Tibial artery (tissue), 4 donors: Measurements from ENCODE around the gene CNGB1.

ENCODE experiments used
- DNase-seq, 2 donors: peaks; one replicate each; pipeline ENCODE4 v3.0.0-alpha.2; 2019
- H3K27ac ChIP-seq, 2 donors: fragments of 200-600 bp; sonication (generic) in 1 of 2; 1 replicate in 1 of 2; 2 replicates in 1 of 2; pipeline ENCODE4 v1.5.1; 2018 to 2019; ENCODE audit warnings: mild to moderate bottlenecking in 1 of 2
- H3K27me3 ChIP-seq, 2 donors: fragments of 200-600 bp; sonication (generic) in 1 of 2; one replicate each; pipeline versions ENCODE4 v1.5.1 to v1.6.0; 2016 to 2019
- H3K36me3 ChIP-seq, 3 donors: fragments of 200-600 bp; sonication (generic) in 2 of 3; one replicate each; pipeline ENCODE4 v1.5.1; 2016 to 2019; ENCODE audit warnings: mild to moderate bottlenecking in 2 of 3
- H3K4me1 ChIP-seq, 4 donors: fragments of 200-600 bp; sonication (generic) in 2 of 4; 1 replicate in 3 of 4; 2 replicates in 1 of 4; pipeline ENCODE4 v1.5.1; 2016 to 2019
- H3K4me3 ChIP-seq, 2 donors: fragments of 200-600 bp; sonication (generic) in 1 of 2; 1 replicate in 1 of 2; 2 replicates in 1 of 2; pipeline ENCODE4 v1.5.1; 2018 to 2019; ENCODE audit warnings: mild to moderate bottlenecking in 2 of 2
- H3K9me3 ChIP-seq, 3 donors: fragments of 200-600 bp; sonication (generic) in 1 of 3; one replicate each; pipeline ENCODE4 v1.5.1; 2016 to 2019
- intact Hi-C: fragments of 100-400 bp; cut with DNase I; formaldehyde crosslinking; loops from one replicate; pipeline ENCODE4 v1.15.0; 2023; ENCODE audit warnings: low total_unique reads
- TF ChIP-seq, protein P1 (sequence below), 2 experiments: fragments of 200-600 bp in 1 of 2; fragments of 450-650 bp in 1 of 2; IDR thresholded peaks; one replicate each; pipeline ENCODE4 v1.5.1; 2017 to 2019; ENCODE audit warnings: antibody characterized with exemption in 2 of 2, mild to moderate bottlenecking in 1 of 2, moderate library complexity in 1 of 2

The CNGB1 gene

DNA sequence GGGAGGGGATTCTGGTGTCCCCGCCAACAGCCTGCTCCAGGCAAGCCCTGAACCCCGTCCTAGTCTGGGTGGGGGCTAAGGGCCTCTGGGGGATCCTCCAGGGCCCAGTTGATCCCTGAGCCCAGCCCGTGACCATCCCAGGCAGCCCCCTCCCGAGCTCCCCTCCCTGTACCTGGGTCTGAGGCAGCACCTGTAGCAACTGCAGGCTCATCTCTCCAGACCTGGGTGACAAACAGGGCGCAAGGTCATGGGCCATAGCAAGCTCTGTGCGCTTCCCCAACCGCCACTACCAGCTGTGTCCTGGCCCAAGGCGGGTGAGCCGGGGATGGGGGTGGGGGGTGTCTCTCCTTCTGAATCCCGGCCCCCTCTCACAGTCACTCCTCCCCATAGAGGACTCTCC is 10.6 kb downstream of the CNGB1 start:
- H3K27ac ChIP-seq = no peak overlapping the region
- H3K4me1 ChIP-seq = no peaks in the 10 kb centered on the region
- TF ChIP-seq, protein P1, sequence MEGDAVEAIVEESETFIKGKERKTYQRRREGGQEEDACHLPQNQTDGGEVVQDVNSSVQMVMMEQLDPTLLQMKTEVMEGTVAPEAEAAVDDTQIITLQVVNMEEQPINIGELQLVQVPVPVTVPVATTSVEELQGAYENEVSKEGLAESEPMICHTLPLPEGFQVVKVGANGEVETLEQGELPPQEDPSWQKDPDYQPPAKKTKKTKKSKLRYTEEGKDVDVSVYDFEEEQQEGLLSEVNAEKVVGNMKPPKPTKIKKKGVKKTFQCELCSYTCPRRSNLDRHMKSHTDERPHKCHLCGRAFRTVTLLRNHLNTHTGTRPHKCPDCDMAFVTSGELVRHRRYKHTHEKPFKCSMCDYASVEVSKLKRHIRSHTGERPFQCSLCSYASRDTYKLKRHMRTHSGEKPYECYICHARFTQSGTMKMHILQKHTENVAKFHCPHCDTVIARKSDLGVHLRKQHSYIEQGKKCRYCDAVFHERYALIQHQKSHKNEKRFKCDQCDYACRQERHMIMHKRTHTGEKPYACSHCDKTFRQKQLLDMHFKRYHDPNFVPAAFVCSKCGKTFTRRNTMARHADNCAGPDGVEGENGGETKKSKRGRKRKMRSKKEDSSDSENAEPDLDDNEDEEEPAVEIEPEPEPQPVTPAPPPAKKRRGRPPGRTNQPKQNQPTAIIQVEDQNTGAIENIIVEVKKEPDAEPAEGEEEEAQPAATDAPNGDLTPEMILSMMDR (IDR thresholded peaks at IDR 0.05) = no peak
- H3K27me3 ChIP-seq = peaks cover 0 to 23% of the 10 kb centered on the region in 2 donors
- H3K36me3 ChIP-seq = no peaks in the 10 kb centered on the region
- no peak for DNase-seq
- H3K4me3 ChIP-seq = no peak overlapping the region
- H3K9me3 ChIP-seq = no peaks in the 10 kb centered on the region
- intact Hi-C loops = no loop called here

DNA sequence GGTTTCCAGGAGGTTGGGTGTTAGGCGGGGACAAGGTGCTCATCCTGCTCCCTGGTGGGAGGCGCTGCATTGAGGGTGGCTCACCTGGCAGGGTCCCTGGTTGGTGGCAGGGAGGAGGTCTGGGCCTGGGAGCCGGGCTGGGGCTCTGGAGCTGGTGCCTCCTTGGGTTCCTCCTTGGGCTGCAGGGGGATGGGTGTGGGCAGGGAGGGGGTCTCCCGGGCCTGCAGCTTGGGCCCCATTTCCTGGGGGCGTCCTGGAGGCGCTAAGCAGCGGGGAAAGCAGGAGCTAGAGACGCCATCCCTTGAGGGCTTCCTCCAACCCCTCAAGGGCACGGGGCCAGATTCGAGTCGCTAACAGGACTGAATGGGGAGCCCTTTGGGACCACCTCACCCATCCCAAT is 11.1 kb downstream of the CNGB1 start:
- Histone ChIP-seq H3K27ac (no peak overlapping the region), H3K4me1 (no peaks in the 10 kb centered on the region), H3K9me3 (no peaks in the 10 kb centered on the region), H3K4me3 (no peak overlapping the region), H3K36me3 (no peaks in the 10 kb centered on the region), H3K27me3 (peaks cover 0 to 23% of the 10 kb centered on the region in 2 donors)
- intact Hi-C loops = no loop called here
- TF ChIP-seq, protein P1 (IDR thresholded peaks at IDR 0.05) = no peak
- DNase-seq = no peak

GRCh38 chr16:57959121-57959520 is 11.8 kb downstream of the CNGB1 start:
- H3K4me3 ChIP-seq = no peak overlapping the region
- peaks cover 0 to 23% of the 10 kb centered on the region in 2 donors for H3K27me3 ChIP-seq
- no peak for DNase-seq
- no peaks in the 10 kb centered on the region for H3K36me3 ChIP-seq
- intact Hi-C loops = no loop called here
- TF ChIP-seq, protein P1 (IDR thresholded peaks at IDR 0.05) = no peak
- H3K4me1 ChIP-seq = no peaks in the 10 kb centered on the region
- H3K9me3 ChIP-seq = no peaks in the 10 kb centered on the region
- H3K27ac ChIP-seq = no peak overlapping the region

GRCh38 chr16:57958544-57958943 is 12.4 kb downstream of the CNGB1 start:
- Histone ChIP-seq H3K4me1 (no peaks in the 10 kb centered on the region), H3K36me3 (no peaks in the 10 kb centered on the region)

DNA sequence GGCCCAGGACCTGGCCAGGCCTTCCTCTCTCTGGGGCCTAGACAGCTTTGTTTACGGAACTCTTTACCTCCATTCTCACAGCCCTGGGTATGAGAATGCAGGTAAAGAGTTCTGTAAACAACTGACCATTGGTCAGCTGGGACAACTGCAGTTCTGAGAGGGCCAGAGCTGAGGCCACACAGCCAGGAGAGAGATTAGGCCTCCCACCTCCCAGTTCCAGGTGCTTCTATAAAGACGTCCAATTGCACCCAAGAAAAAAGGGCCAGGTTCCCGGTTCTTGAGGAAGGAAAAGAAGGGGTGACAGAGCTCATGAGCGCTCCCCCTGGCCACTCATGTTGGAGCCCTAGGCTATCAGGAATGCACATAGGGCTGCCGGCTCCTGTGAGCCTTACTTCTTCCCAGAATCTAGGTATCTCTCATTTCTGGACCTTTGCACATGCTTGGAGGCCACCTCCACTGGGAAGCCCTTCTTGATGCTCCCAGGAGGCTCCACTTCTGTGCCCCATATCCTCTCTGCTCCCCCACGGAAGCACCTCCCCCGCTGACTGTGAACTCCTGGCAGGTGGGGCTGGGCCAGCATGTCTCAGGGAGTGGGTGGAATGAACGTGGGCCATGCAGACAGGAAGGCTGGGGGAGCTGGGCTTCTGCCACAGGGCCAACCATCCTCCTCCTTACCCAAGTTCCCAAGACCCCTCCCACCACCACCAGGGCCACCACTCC is 13.1 kb downstream of the CNGB1 start:
- TF ChIP-seq, protein P1 (IDR thresholded peaks at IDR 0.05) = no peak
- no peak for DNase-seq
- Histone ChIP-seq H3K9me3 (no peaks in the 10 kb centered on the region), H3K4me1 (no peaks in the 10 kb centered on the region), H3K27ac (no peak overlapping the region), H3K36me3 (no peaks in the 10 kb centered on the region), H3K27me3 (peaks cover 0 to 25% of the 10 kb centered on the region in 2 donors), H3K4me3 (no peak overlapping the region)
- intact Hi-C loops = no loop called here

More at GRCh38 chr16:57958544-57958943, 12.4 kb downstream of the CNGB1 start:
- Histone ChIP-seq H3K9me3 (no peaks in the 10 kb centered on the region), H3K4me3 (no peak overlapping the region), H3K27ac (no peak overlapping the region), H3K27me3 (peaks cover 0 to 23% of the 10 kb centered on the region in 2 donors)
- intact Hi-C loops = no loop called here
- TF ChIP-seq, protein P1 (IDR thresholded peaks at IDR 0.05) = no peak
- no peak for DNase-seq
